Ishikawa (cell line): ENCODE results near the gene ASPSCR1.

ENCODE experiments used
- CEBPB ChIP-seq: IDR thresholded peaks from 2 replicates; pipeline ENCODE4 v1.6.1; 2012
- CREB1 ChIP-seq: IDR thresholded peaks from 2 replicates; pipeline ENCODE4 v1.6.1; 2012; ENCODE audit warnings: low read depth
- EP300 ChIP-seq: IDR thresholded peaks from 2 replicates; pipeline ENCODE4 v1.6.1; 2012; ENCODE audit warnings: borderline replicate concordance
- NFIC ChIP-seq: IDR thresholded peaks from 2 replicates; pipeline ENCODE4 v1.6.1; 2012
- TAF1 ChIP-seq: IDR thresholded peaks from 2 replicates; pipeline ENCODE4 v1.6.1; 2012; ENCODE audit warnings: low read depth, mild to moderate bottlenecking
- TCF12 ChIP-seq: IDR thresholded peaks from 2 replicates; pipeline ENCODE4 v1.6.1; 2012; ENCODE audit warnings: low read depth
- TEAD4 ChIP-seq: IDR thresholded peaks from 2 replicates; pipeline ENCODE4 v1.6.1; 2012
- USF1 ChIP-seq: IDR thresholded peaks from 2 replicates; pipeline ENCODE4 v1.6.1; 2012
- YY1 ChIP-seq: IDR thresholded peaks from 2 replicates; pipeline ENCODE4 v1.6.1; 2012; ENCODE audit warnings: low read depth
- TF ChIP-seq, protein P1 (sequence below): IDR thresholded peaks from 2 replicates; pipeline ENCODE4 v1.6.1; 2012

GRCh38 chr17:82047914-82048570 is 70.6 kb downstream of the ASPSCR1 start:
- TF ChIP-seq, protein P1, sequence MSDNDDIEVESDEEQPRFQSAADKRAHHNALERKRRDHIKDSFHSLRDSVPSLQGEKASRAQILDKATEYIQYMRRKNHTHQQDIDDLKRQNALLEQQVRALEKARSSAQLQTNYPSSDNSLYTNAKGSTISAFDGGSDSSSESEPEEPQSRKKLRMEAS, result no peak
- TF ChIP-seq EP300 (no peak), YY1 (no peak), CEBPB (no peak), CREB1 (no peak), TAF1 (no peak), NFIC (no peak), TCF12 (no peak), USF1 (no peak), TEAD4 (no peak)
